ENCODE data around the gene PHACTR3.
A peak's percentile ranks its signal among the peaks of the same experiment; 100 is the strongest.

Gene PHACTR3

GRCh38 chr20:59756241-59756640 is 151.9 kb downstream of the PHACTR3 start:
- DNase-seq, result no peak

- DNase-seq, result no peak
Measured at GRCh38 chr20:59764037-59764436, 159.7 kb downstream of the PHACTR3 start.

GRCh38 chr20:59765599-59766177 is 161.3 kb downstream of the PHACTR3 start:
- DNase-seq, result peak; percentile 15

GRCh38 chr20:59767656-59768055 is 163.3 kb downstream of the PHACTR3 start:
- DNase-seq, result no peak

- no peak for DNase-seq
Measured at GRCh38 chr20:59770270-59770669, 165.9 kb downstream of the PHACTR3 start.

GRCh38 chr20:59770851-59771250 is 166.5 kb downstream of the PHACTR3 start:
- no peak for DNase-seq

- no peak for DNase-seq
Measured at GRCh38 chr20:59771506-59772372, 167.4 kb downstream of the PHACTR3 start.

- DNase-seq, result no peak
Measured at GRCh38 chr20:59772373-59772705, 168.0 kb downstream of the PHACTR3 start.

- no peak for DNase-seq
Measured at GRCh38 chr20:59772931-59773913, 168.9 kb downstream of the PHACTR3 start.

- DNase-seq, result no peak
Measured at GRCh38 chr20:59774204-59774641, 169.9 kb downstream of the PHACTR3 start.

GRCh38 chr20:59774921-59775686 is 170.8 kb downstream of the PHACTR3 start:
- no peak for DNase-seq

GRCh38 chr20:59775687-59776055 is 171.3 kb downstream of the PHACTR3 start:
- DNase-seq, result no peak

- no peak for DNase-seq
Measured at GRCh38 chr20:59776059-59776603, 171.8 kb downstream of the PHACTR3 start.

GRCh38 chr20:59776626-59777330 is 172.4 kb downstream of the PHACTR3 start:
- no peak for DNase-seq

GRCh38 chr20:59777331-59777725 is 173.0 kb downstream of the PHACTR3 start:
- no peak for DNase-seq

- DNase-seq, result no peak
Measured at GRCh38 chr20:59777814-59778575, 173.7 kb downstream of the PHACTR3 start.

GRCh38 chr20:59778615-59779200 is 174.4 kb downstream of the PHACTR3 start:
- no peak for DNase-seq

GRCh38 chr20:59779656-59780380 is 175.5 kb downstream of the PHACTR3 start:
- no peak for DNase-seq

- DNase-seq, result no peak
Measured at GRCh38 chr20:59780494-59781185, 176.3 kb downstream of the PHACTR3 start.

Measured in stimulated activated CD4-positive, alpha-beta T cell treated with anti-CD3 and anti-CD28 coated beads, Interleukin-1b, Interleukin-23, amount 100 ng/mL, for 48 hours (primary cell).